NCI-H446 treated with DMSO at 0.1 percent for 48 hours (cell line): ENCODE results near the gene COMMD9.
"Not testable (repeated sequence)": the region's sequence is repeated elsewhere in the genome, so short reads cannot be mapped to it uniquely, and the experiment has no call there.

Source experiments
- DNase-seq: peaks from one replicate; lab custom pipeline; 2025; lab: John Stamatoyannopoulos, UW

Gene COMMD9

GRCh38 chr11:36289226-36289852 lies at the start of gene COMMD9:
Gene COMMD9 (minus strand): TSS chr11:36289424. CDS start chr11:36289412, 12 bp downstream.
- peak; percentile 86 for DNase-seq

- peak; percentile 40 for DNase-seq
These were observed 44.7 kb upstream of the COMMD9 start for GRCh38 chr11:36333897-36334296.

- no peak for DNase-seq
These were observed 44.2 kb upstream of the COMMD9 start for GRCh38 chr11:36333468-36333867.

- no peak for DNase-seq
These were observed 41.2 kb upstream of the COMMD9 start for GRCh38 chr11:36330411-36330810.

- DNase-seq = no peak
These were observed 39.9 kb upstream of the COMMD9 start for GRCh38 chr11:36328966-36329673.

GRCh38 chr11:36326524-36327419 lies 37.5 kb upstream of the COMMD9 start:
- DNase-seq = no peak

GRCh38 chr11:36325403-36325802 lies 36.2 kb upstream of the COMMD9 start:
- DNase-seq = not testable (repeated sequence)

- DNase-seq = not testable (repeated sequence)
These were observed 35.7 kb upstream of the COMMD9 start for GRCh38 chr11:36324956-36325355.

- DNase-seq = no peak
These were observed 28.8 kb upstream of the COMMD9 start for GRCh38 chr11:36317992-36318391.

GRCh38 chr11:36316049-36316448 lies 26.8 kb upstream of the COMMD9 start:
- DNase-seq = no peak

- DNase-seq = no peak
These were observed 25.2 kb upstream of the COMMD9 start for GRCh38 chr11:36314434-36314767.

GRCh38 chr11:36313750-36314433 lies 24.7 kb upstream of the COMMD9 start:
- no peak for DNase-seq

GRCh38 chr11:36312611-36313472 lies 23.6 kb upstream of the COMMD9 start:
- no peak for DNase-seq

- no peak for DNase-seq
These were observed 22.8 kb upstream of the COMMD9 start for GRCh38 chr11:36311926-36312595.

GRCh38 chr11:36309779-36310178 lies 20.6 kb upstream of the COMMD9 start:
- no peak for DNase-seq

GRCh38 chr11:36308577-36308976 lies 19.4 kb upstream of the COMMD9 start:
- no peak for DNase-seq

GRCh38 chr11:36306888-36307287 lies 17.7 kb upstream of the COMMD9 start:
- DNase-seq = no peak

- DNase-seq = no peak
These were observed 15.8 kb upstream of the COMMD9 start for GRCh38 chr11:36305047-36305446.

GRCh38 chr11:36304351-36304750 lies 15.1 kb upstream of the COMMD9 start:
- DNase-seq = no peak

- peak; percentile 79 for DNase-seq
These were observed 11.4 kb upstream of the COMMD9 start for GRCh38 chr11:36300650-36301049.
